HG03460 (cell line): Measurements from ENCODE around the gene SURF4.
"Not testable (repeated sequence)": the region's sequence is repeated elsewhere in the genome, so short reads cannot be mapped to it uniquely, and the experiment has no call there.

ENCODE experiments used
- ATAC-seq: cut with Tn5 transposase; IDR thresholded peaks from one replicate; pipeline ENCODE4 v1.9.1; 2021; ENCODE audit not compliant: unreplicated experiment

Gene SURF4

DNA sequence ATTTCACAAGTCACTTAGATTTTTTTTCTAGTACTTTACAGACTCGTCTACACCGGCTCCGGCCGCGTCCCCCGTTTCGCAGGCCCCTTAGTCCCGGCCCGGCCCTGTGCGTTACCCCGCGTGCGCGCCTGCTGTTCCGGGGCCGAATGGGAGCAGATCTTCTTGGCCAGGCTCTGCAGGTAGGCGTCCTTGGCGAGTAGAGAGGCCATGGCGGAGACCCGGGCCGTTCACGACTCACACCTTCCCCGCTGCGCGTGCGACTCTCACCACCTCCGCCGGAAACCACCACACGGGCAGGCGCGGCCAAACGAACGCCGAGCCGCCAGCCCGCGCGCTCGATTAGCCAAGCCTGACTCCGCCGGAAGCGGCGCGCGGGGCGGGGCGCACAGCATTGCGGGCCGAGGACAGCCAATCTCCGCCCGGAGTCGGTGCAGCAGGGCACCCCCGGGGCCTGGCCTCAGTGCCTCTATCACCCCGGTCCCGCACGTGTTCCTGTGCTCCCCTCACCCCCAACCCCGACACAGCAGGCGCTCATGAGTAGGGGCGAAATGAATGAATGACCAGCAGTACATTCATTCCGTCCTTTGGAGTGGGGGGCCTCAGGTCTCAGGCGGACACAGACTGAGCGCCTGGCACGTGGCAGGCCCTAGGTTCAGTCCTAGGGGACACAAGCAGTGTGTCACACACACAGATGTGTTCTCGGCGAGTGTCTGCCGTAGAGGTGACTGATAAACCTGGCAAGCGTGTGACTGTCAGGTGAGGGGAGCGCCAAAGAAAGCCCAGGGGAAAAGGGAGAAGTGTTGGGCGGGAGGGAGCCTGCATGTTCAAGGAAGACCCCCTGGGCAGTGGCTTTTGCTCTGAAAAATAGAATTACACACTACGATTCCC, 39.7 kb downstream of the SURF4 start, which contains the start of gene SURF6:
SURF6 (minus strand) TSS at position 265 of the 888 bp plus-strand sequence; CDS start at position 209, 56 bp downstream.
- ATAC-seq, result peak; percentile 86

- ATAC-seq, result not testable (repeated sequence)
Measured at GRCh38 chr9:133334888-133335287, 41.0 kb downstream of the SURF4 start.

GRCh38 chr9:133334161-133334560, 41.7 kb downstream of the SURF4 start:
- no peak for ATAC-seq

DNA sequence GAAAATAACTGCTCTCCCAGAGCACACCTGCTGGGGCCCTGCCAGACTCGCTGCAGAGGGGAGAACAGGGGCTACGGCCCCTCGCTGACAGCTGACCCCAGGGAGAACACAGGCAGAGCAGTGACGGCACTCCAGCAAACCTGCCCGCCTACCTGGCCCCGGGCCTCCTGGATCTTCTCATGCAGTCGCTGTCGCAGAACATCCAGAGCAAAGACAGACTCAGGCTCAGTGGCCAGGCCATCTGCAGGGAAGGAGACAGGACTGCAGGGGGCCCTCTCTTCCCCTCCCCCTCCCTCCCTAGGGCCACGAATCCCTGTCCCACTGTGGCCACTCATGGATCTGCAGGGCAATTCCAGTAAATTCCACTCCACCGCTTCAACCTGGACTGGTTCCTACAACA, 42.3 kb downstream of the SURF4 start:
- no peak for ATAC-seq

GRCh38 chr9:133333011-133333410, 42.8 kb downstream of the SURF4 start:
- no peak for ATAC-seq

DNA sequence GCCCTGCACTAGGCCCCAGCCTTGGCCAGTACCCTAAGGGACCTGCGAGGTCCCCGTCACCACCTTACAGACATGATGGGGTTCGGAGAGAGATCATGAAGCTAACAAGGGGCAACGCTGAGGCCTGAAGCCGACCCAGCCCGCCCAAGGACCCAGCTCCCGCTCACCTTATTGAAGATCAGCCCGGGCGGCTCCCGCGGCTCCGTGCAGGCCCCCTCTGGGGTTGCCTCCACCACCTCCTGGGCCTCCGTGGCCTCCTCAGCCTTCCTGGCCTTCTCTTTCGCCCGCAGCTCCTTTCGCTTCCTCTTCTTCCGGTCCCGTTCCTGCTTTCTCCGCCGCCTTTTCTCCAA, 43.5 kb downstream of the SURF4 start:
- ATAC-seq, result no peak

DNA sequence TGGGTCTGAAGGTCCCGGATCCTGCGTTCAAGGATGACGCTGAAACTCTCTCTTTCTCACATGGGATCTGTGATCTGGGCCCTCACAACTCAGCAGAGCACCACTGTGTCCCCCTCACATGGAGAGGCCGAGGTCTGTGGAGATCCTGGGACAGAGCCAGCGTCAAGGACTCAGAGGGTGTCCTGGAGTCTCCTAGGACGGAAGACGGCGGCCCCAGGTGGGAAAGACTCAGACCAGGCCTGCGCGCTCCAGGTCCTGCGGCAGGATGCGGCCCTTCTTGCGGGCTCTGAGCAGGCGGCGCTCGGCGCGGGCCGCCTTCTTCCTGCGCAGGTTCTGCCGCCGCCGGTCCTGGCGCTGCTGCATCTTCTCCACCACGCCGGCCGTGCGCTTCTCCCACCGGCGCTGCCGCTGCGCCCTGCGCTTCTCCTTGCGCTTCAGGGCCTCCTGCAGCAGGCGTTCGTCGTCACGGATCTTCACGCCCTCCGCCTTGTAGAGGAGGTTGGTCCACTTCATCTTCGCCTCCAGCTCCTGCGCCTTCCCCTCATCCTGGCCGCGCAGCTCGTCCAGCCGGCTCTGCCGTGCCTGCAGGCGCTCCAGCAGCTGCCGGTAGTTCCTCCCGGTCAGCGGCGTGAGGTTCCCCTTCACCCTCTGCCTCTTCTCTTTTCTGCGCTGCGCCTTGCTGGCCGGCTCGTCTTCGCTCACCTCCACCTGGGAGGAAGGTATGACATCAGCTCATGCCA, 44.0 kb downstream of the SURF4 start:
- ATAC-seq, result no peak

GRCh38 chr9:133331221-133331620, 44.6 kb downstream of the SURF4 start:
- ATAC-seq, result no peak

- not testable (repeated sequence) for ATAC-seq
Measured at GRCh38 chr9:133329306-133330156, 46.3 kb downstream of the SURF4 start.

- ATAC-seq, result no peak
Measured at GRCh38 chr9:133327834-133328484, 47.9 kb downstream of the SURF4 start.

GRCh38 chr9:133327021-133327420, 48.8 kb downstream of the SURF4 start:
- ATAC-seq, result not testable (repeated sequence)

- ATAC-seq, result no peak
Measured at GRCh38 chr9:133323991-133324703, 51.7 kb downstream of the SURF4 start.

DNA sequence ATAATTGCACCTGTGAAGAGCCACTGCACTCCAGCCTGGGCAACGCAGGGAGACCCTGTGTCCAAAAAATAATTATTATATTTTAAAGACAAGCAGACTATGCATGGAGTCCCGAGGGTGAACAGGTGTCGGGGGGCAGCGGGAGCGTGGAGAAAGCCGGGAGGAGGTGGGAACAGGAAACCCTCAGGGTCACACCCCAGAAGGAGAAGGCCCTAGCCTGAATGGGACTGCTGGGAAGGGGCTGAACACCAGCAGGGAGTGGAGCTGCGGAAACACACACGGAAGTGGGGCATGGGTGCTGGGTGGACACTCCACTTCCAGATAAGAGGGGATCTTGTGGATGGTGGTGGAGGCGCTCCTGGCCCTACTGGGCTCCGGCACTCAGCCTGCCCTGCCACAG, 52.6 kb downstream of the SURF4 start:
- no peak for ATAC-seq

- no peak for ATAC-seq
Measured at GRCh38 chr9:133322701-133323100, 53.2 kb downstream of the SURF4 start.

- ATAC-seq, result no peak
Measured at GRCh38 chr9:133321411-133321935, 54.4 kb downstream of the SURF4 start.

DNA sequence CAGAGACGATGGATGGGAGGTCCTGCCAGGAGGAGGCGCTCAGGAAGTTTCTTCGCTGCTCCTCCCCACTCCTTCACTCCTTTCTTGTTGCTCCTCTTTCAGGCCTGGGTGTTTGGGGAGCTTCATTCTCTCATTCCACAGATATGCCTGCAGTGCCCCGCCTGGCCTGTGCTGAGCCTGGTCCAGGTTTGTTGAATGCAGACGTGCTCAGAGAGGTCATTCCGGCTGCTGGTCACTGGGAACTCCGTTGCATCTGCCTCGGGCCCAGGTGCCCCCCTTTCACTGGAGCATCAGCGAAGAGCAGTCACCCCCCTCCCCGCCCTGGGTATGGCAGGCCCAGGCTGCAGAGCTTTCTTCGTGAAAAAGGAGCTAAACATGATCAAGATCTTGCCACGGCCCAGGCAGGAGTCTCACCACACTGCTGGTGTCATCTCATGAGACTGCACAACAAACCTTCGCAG, 55.4 kb downstream of the SURF4 start:
- no peak for ATAC-seq

DNA sequence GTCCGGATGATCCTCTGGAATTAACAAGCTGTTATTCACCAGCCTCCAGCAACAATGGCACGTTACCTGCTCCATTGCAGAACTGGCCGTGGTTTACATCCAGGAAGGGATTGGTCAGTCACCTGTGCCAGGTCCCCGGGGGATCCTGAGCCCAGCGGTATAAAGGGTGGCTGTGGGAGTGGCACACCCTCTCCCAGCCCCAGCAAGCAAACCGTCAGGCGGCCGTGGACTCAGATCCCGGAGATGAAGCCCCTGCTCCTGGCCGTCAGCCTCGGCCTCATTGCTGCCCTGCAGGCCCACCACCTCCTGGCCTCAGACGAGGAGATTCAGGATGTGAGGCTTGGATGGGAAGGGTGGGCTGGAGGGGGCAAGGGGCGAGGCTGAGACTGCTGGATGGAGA, 58.3 kb downstream of the SURF4 start:
- not testable (repeated sequence) for ATAC-seq

GRCh38 chr9:133315997-133316396, 59.9 kb downstream of the SURF4 start:
- ATAC-seq, result no peak
